ENCODE data around the gene PRKAR2A.

The PRKAR2A gene

GRCh38 chr3:48847504-48848423 is at the start of gene PRKAR2A:
Gene PRKAR2A (minus strand): TSS chr3:48847874. CDS start chr3:48847596, 278 bp downstream.
- DNase-seq: peak; percentile 45 to 69 (median 66)

- DNase-seq: no peak
Measured at GRCh38 chr3:48896936-48897335, 49.3 kb upstream of the PRKAR2A start.

GRCh38 chr3:48894516-48894915 is 46.8 kb upstream of the PRKAR2A start:
- DNase-seq: no peak

GRCh38 chr3:48891606-48892005 is 43.9 kb upstream of the PRKAR2A start:
- DNase-seq: no peak

DNA sequence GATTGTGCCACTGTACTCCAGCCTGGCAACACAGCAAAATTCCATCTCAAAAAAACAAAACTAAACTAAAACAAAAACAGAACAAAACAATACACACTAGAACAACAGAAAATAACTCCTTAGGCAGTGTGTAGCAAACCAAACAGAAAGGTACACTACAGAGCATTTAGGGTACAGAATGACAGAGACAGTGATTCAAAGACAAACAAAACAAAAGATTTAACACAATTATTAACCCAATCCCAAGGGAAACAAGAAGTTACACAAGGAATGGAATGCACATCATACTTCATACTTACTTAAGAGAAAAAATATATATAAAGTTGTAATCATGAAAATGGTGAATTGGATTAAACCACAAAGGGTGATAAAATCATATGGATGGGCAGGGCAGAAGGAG is 38.1 kb upstream of the PRKAR2A start:
- DNase-seq: no peak

GRCh38 chr3:48881652-48882114 is 34.0 kb upstream of the PRKAR2A start:
- no peak for DNase-seq

- no peak for DNase-seq
Measured at GRCh38 chr3:48881006-48881405, 33.3 kb upstream of the PRKAR2A start.

DNA sequence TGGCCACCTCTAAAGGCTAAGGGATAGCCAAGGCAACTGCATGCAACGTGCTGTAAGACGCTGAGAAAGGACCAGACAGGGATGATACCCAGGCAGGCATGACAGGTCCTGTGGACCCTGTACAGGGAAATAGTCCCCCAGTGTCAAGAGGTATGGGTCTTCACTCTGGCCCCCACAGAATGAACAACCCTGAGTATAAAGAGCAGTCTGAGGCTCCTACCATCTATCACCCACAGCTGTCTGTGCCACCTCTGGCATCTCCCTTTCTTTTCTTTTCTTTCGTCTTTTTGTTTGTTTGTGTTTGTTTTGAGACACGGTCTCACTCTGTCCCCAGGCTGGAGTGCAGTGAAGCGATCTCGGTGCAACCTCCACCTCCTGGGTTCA is 32.3 kb upstream of the PRKAR2A start:
- DNase-seq: no peak

GRCh38 chr3:48879307-48879993 is 31.8 kb upstream of the PRKAR2A start:
- no peak for DNase-seq

DNA sequence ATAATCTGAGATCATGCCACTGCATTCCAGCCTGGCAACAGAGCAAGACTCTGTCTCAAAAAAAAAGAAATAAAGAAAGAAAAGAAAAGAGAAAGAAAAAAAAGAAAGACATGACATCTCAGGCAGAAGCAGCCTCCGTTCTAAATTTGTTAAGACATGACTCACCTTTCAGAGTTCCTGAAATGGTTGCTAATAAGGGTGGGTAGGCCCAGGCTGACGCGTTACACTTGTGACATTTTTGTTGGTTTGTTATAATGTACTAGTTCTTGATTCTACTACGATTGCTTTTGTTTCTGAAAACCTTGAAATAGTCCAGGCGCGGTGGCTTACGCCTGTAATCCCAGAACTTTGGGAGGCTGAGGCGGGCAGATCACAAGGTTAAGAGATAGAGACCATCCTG is 30.0 kb upstream of the PRKAR2A start:
- no peak for DNase-seq

- no peak for DNase-seq
Measured at GRCh38 chr3:48863122-48863521, 15.4 kb upstream of the PRKAR2A start.

- DNase-seq: no peak
Measured at GRCh38 chr3:48859206-48859605, 11.5 kb upstream of the PRKAR2A start.

- DNase-seq: no peak
Measured at GRCh38 chr3:48858709-48859108, 11.0 kb upstream of the PRKAR2A start.

GRCh38 chr3:48857641-48858040 is 10.0 kb upstream of the PRKAR2A start:
- DNase-seq: no peak

DNA sequence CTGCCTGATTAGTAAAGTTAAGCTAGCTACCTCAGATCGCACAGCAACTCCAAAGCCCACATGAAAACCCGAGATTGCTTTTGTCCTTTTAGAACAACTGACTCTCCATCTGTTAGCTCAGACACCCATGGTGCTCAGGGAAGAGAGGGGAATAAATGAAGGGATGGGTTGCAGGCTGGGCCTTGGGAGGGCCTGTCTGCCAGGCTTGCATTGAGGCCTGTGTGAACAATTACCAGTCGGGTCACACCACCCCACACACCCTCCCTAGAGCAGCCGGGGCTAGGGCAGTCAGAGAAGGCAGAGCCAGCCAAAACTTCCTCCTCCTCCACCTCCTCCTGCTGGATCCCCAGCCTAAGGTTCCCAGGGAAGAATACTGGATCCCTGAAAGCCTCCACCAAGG is 8.8 kb upstream of the PRKAR2A start:
- DNase-seq: no peak

DNA sequence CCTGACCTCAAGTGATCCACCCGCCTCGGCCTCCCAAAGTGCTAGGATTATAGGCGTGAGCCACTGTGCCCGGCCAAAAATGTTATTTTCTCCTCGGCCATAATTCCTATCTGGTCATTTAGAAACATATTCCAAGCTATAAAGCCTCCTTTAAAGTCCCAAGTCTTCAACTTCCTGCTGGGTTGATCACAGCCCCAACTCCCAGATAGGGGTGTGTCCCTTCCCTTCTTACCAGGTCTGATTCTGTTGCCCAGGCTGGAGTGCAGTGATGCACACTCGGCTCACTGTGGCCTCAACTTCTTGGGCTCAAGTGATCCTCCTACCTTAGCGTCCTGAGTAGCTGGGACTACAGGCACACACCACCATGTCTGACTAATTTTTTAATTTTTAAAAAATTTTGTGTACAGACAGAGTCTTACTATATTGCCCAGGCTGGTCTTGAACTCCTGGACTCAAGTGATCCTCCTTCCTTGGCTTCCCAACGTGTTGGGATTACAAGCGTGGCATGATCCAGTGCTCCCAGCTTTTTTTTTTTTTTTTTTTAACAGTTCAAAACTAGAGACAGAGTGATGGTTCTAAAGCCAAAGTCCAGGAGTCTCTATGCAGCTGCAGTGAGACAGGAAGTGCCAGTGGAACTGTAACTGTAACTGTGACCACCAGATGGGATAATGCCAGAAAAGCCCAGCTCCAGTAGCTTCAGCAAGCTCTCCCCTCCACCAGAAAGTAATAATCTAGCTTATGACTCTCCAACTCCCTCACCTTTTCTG is 8.2 kb upstream of the PRKAR2A start:
- no peak for DNase-seq

DNA sequence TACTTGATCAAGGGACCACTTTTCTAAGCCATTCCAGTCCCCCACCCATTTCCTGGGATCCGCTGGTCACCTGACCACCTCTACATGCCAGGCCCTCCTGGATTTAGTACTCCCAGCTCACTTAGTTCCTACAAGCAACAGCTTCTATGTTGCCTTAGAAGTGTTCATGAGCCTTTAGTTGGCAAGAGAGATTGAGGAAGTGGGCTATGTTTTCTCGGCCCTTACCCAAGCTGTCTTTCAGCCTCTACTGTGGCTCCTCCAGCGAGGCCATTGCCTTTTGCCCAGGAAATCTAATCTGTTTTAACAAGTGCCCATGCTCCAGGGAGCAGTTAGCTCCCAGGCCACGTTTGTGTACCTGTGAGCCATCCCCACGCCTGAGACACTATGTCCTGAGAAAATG is 4.5 kb upstream of the PRKAR2A start:
- DNase-seq: no peak

GRCh38 chr3:48851407-48851806 is 3.7 kb upstream of the PRKAR2A start:
- DNase-seq: no peak

DNA sequence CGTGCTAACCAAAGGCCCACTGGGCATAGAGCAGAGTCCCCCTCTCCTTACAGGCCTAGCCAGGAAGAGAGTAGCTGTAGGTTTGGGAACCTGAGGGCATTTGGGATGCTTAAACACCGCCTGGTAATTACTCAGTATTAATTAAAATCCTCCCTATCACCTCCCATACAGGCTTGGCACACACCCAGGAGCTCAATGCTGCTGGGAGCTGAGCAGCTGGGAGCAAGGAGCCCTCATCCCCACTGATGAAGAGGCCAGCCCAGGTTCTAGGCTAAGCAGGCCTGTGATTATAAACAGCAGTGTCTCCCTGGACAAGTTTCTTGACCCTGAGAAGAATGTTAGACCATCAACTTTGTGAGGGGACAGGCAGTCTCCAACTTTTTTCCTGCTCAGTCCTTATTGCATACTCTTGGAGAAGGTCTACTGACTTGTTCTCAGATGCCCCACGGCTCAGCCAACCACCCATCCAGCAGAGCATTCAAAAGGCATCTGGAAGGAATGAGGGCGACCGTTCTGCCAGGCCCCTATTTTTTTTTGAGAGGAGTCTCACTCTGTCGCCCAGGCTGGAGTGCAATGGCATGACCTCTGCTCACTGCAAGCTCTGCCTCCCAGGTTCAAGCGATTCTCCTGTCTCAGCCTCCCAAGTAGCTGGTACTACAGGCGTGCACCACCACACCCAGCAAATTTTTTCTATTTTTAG is 1.3 kb upstream of the PRKAR2A start:
- DNase-seq: no peak

GRCh38 chr3:48847053-48847503 is 596 bp downstream of the PRKAR2A start:
- peak; percentile 6 to 34 (median 13) for DNase-seq

DNA sequence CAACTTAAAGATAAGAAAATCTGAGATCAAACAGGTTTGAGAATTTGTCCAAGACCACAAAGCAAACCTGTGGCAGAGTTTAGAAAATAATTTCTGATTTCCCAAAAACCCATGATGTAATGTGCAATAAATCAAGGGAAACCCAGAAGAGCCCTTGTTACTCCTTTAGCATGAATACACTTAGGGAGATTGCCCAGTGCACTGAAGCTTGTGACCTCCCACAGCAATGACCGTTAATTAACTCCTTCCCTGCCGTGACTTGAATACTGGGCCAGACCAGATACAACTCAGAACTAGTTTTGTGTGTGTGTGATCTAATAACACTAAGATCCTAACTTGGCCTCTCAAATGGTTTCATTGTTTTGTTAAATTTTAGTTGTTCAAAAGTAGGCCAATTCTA is 2.5 kb downstream of the PRKAR2A start:
- DNase-seq: no peak

GRCh38 chr3:48837163-48837562 is 10.5 kb downstream of the PRKAR2A start:
- DNase-seq: no peak
